Upper lobe of left lung (tissue), 6 donors: ENCODE data around the gene SERPINB2. TPM values are rescaled to one million over a fixed set of nuclear protein-coding genes. Genes with fewer than 3 reads are reported as not detected.

ENCODE experiments used
- ATAC-seq, 2 donors: fragments of 200-7000 bp; cut with Tn5 transposase; one replicate each; pipeline ENCODE4 v1.9.1; 2022; ENCODE audit warnings: mild to moderate bottlenecking in 2 of 2, moderate library complexity in 2 of 2; ENCODE audit not compliant: low FRiP score in 2 of 2
- DNase-seq, 2 donors: peaks; one replicate each; pipeline ENCODE4 v3.0.0-alpha.2; 2019 to 2020
- H3K27ac ChIP-seq, 4 donors: fragments of 200-600 bp; sonication (generic); one replicate each; pipeline ENCODE4 v1.5.1; 2016 to 2019
- H3K27me3 ChIP-seq, 4 donors: fragments of 200-600 bp; sonication (generic); one replicate each; pipeline ENCODE4 v1.5.1; 2017 to 2019
- H3K36me3 ChIP-seq, 4 donors: fragments of 200-600 bp; sonication (generic); one replicate each; pipeline ENCODE4 v1.5.1; 2016 to 2019
- H3K4me1 ChIP-seq, 4 donors: fragments of 200-600 bp; sonication (generic); one replicate each; pipeline ENCODE4 v1.5.1; 2018 to 2019
- H3K4me3 ChIP-seq, 4 donors: fragments of 200-600 bp; sonication (generic); one replicate each; pipeline ENCODE4 v1.5.1; 2017 to 2019; ENCODE audit warnings: mild to moderate bottlenecking in 2 of 4, moderate library complexity in 1 of 4
- H3K9me3 ChIP-seq, 4 donors: fragments of 200-600 bp; sonication (generic); one replicate each; pipeline ENCODE4 v1.5.1; 2018 to 2019
- EP300 ChIP-seq, 4 donors: sonication (generic); formaldehyde crosslinking; IDR thresholded peaks; one replicate each; pipeline ENCODE4 v1.5.1; 2017; ENCODE audit warnings: antibody characterized with exemption in 4 of 4, control low read depth in 2 of 4
- POLR2A ChIP-seq, 4 donors: fragments of 450-650 bp; IDR thresholded peaks; one replicate each; pipeline ENCODE4 v1.5.1; 2016 to 2017; ENCODE audit warnings: antibody characterized with exemption in 4 of 4, mild to moderate bottlenecking in 2 of 4
- POLR2AphosphoS5 ChIP-seq, 2 donors: sonication (generic); formaldehyde crosslinking; IDR thresholded peaks; one replicate each; pipeline ENCODE4 v1.5.1; 2017; ENCODE audit warnings: antibody characterized with exemption in 2 of 2
- WGBS, 2 donors: methylation state at CpG; one replicate each; pipeline ENCODE4 v1.1.5; 2017 to 2018; 5-methylcytosine and 5-hydroxymethylcytosine counted together
- total RNA-seq, 6 donors: library from RNA; depleted of rRNA in 4 of 6; stranded (reverse); fragments of >200 nt in 4 of 6; gene quantifications; one replicate each; pipeline versions ENCODE4 v1.1.0 to v1.2.1, GENCODE V29; 2016 to 2021
- TF ChIP-seq, protein P1 (sequence below), 6 experiments: fragments of 450-650 bp in 4 of 6; fragments of 200-600 bp in 2 of 6; sonication (generic) in 2 of 6; IDR thresholded peaks; one replicate each; pipeline ENCODE4 v1.5.1; 2016 to 2019; ENCODE audit warnings: antibody characterized with exemption in 6 of 6
- donor health status: DM: no; HTN: no; CAD: no; lungs with moderate emphysema.
- donor health status: DM: no; HTN: yes; CAD: no; lungs with severe emphysema.

The SERPINB2 gene
- total RNA-seq, 6 donors from 2014 or later: 0.49 to 0.61 TPM; not detected in 4

DNA sequence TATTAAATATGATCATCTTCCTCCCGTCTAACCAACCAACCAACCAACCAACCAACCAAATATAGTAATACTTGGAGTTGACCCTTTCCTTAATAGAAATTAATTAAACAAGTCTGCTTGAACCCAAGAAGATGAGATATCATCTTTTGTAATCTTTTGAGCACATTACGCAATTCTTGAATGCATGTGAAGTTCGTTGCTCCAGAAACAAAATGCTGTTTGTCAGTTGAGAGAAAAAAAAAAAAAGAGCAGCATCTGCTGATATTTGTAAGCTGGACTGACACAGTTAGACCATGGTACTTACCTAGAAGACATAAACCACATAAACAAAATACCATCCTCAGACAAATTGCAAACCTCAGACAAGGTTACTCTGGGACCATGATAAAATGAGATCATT, 9.2 kb upstream of the SERPINB2 start:
- H3K9me3 ChIP-seq: no peaks in the 10 kb centered on the region
- H3K4me3 ChIP-seq: no peak overlapping the region
- 52 to 62% methylated on average over 3 of the region's 3 CpGs for whole genome bisulfite sequencing, 2 donors
- DNase-seq (no peak), ATAC-seq (peak in 1 of 2 donors; percentile 35)
- no peak overlapping the region for H3K27ac ChIP-seq
- TF ChIP-seq POLR2AphosphoS5 (IDR thresholded peaks at IDR 0.05) (no peak), EP300 (IDR thresholded peaks at IDR 0.05) (no peak), POLR2A (IDR thresholded peaks at IDR 0.05) (no peak)
- TF ChIP-seq, protein P1, sequence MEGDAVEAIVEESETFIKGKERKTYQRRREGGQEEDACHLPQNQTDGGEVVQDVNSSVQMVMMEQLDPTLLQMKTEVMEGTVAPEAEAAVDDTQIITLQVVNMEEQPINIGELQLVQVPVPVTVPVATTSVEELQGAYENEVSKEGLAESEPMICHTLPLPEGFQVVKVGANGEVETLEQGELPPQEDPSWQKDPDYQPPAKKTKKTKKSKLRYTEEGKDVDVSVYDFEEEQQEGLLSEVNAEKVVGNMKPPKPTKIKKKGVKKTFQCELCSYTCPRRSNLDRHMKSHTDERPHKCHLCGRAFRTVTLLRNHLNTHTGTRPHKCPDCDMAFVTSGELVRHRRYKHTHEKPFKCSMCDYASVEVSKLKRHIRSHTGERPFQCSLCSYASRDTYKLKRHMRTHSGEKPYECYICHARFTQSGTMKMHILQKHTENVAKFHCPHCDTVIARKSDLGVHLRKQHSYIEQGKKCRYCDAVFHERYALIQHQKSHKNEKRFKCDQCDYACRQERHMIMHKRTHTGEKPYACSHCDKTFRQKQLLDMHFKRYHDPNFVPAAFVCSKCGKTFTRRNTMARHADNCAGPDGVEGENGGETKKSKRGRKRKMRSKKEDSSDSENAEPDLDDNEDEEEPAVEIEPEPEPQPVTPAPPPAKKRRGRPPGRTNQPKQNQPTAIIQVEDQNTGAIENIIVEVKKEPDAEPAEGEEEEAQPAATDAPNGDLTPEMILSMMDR (IDR thresholded peaks at IDR 0.05): no peak
- peaks cover 0 to 5% (median 0%) of the 10 kb centered on the region in 4 donors for H3K4me1 ChIP-seq
- H3K36me3 ChIP-seq: no peaks in the 10 kb centered on the region
- H3K27me3 ChIP-seq: no peaks in the 10 kb centered on the region

DNA sequence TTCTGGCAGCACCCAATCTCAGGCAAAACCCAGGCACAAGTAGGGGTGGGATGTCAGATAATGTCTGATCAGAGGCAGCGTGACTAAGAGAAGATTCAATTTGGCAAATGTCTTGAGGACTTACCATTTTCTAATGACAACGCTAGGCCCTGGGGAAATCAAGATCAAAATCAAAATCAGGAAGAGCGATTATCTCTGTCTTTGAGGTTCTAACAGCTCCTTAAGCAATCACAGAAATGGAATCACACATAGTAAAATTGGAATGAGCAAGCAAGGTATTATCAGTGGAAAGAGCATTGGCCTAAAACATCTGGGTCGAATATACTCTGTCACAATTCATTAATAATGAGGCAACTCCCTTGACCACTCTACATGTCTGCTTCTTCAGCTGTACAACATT, 8.6 kb upstream of the SERPINB2 start:
- H3K27me3 ChIP-seq: no peaks in the 10 kb centered on the region
- H3K36me3 ChIP-seq: no peaks in the 10 kb centered on the region
- TF ChIP-seq EP300 (IDR thresholded peaks at IDR 0.05) (no peak), POLR2AphosphoS5 (IDR thresholded peaks at IDR 0.05) (no peak), POLR2A (IDR thresholded peaks at IDR 0.05) (no peak)
- TF ChIP-seq, protein P1 (IDR thresholded peaks at IDR 0.05): no peak
- DNase-seq (no peak), ATAC-seq (peak in 1 of 2 donors; percentile 67)
- no peaks in the 10 kb centered on the region for H3K9me3 ChIP-seq
- H3K4me1 ChIP-seq: peaks cover 0 to 5% (median 0%) of the 10 kb centered on the region in 4 donors
- no peak overlapping the region for H3K27ac ChIP-seq
- WGBS, 2 donors: 77 to 85% methylated on average over 4 of the region's 4 CpGs
- no peak overlapping the region for H3K4me3 ChIP-seq

DNA sequence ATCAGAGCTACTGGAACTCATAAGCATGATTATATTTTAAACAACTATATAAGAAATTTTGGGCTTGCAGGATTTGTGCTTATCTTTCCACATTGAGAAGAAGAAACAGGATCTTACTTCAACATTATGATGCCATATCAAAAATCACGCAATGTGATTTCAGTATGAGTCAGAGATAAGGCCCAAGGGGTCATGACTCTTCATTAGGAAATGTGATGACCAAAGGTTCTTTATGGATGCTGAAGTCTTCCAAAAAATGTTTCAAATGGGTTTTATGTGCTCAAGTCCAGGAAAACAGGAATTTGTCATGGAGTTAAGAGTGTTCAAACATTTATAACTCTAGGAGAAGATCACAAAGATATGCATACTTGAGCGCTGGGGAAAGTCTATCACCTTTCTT, 7.8 kb upstream of the SERPINB2 start:
- Histone ChIP-seq H3K36me3 (no peaks in the 10 kb centered on the region), H3K27ac (no peak overlapping the region), H3K27me3 (no peaks in the 10 kb centered on the region), H3K4me3 (no peak overlapping the region), H3K9me3 (no peaks in the 10 kb centered on the region), H3K4me1 (peaks cover 0 to 5% (median 0%) of the 10 kb centered on the region in 4 donors)
- TF ChIP-seq POLR2AphosphoS5 (IDR thresholded peaks at IDR 0.05): peak in 1 of 2 donors; percentile 22
- TF ChIP-seq EP300 (IDR thresholded peaks at IDR 0.05): no peak
- ATAC-seq (peak in 1 of 2 donors; percentile 34), DNase-seq (no peak)
- WGBS, 2 donors: 65 to 72% methylated on average over 2 of the region's 2 CpGs

DNA sequence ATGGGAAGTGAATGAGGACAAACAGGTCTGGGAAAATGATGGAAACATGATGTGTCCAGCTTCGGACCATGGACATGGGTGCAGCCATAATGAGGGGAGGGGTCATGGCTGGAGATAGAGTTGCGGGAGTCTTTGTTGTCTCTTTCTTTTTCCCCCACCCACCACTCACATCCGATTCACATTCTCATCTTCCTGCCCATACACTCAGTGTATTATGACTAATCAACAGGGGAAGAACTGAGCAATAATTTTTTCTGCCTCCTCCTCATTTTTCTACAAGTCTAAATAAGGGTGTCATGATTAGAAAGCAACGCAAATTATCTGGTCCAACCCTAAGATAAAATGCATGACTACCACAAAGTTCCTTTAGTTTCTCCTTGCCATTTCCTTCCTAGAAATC, 5.7 kb upstream of the SERPINB2 start:
- Histone ChIP-seq H3K9me3 (no peaks in the 10 kb centered on the region), H3K4me3 (no peak overlapping the region), H3K27ac (no peak overlapping the region), H3K27me3 (no peaks in the 10 kb centered on the region), H3K4me1 (peaks cover 0 to 5% (median 0%) of the 10 kb centered on the region in 4 donors), H3K36me3 (no peaks in the 10 kb centered on the region)
- ATAC-seq (no peak), DNase-seq (no peak)
- TF ChIP-seq EP300 (IDR thresholded peaks at IDR 0.05) (no peak), POLR2AphosphoS5 (IDR thresholded peaks at IDR 0.05) (no peak)
- 84 to 89% methylated on average over 4 of the region's 4 CpGs for WGBS, 2 donors

DNA sequence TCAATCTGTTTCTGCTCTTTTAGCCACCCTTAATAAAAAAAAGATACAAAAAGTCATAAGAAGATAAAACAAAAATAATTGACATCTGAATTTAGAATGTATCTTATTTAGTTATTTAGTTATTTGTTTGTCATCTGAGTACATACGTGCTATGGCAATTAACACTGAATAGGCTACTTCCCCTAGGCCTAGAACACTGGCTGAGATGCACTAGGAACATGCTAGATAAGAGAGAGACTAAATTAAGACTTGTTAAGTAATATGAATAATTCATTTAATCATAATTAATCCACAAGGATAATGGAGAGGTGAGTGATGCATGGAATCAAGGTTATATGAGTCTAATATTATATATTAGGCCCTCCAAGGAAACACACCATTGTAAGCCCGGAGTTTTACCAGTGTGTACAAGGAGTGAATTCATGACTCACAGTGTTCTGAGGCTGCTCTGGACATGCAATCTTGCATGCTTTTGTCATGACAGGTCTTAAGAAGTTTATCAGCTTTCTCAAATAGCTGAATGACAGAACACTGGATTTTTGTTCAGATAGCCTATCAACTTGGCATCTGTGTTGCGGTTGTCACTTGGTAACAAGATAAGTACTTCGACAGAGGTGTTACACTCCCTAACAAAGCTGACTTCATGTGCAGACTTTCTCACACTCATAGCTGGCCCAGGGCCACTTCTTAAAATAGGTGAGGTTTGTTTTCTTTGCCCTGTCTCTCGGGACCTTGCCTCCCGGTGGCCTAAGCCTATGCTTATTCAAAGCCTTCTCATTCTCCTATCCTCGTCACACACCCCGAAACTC, 5.0 kb upstream of the SERPINB2 start:
- TF ChIP-seq, protein P1 (IDR thresholded peaks at IDR 0.05): no peak
- TF ChIP-seq POLR2AphosphoS5 (IDR thresholded peaks at IDR 0.05) (peak in 1 of 2 donors; percentile 30), EP300 (IDR thresholded peaks at IDR 0.05) (peak in 1 of 4 donors; percentile 8), POLR2A (IDR thresholded peaks at IDR 0.05) (no peak)
- DNase-seq (no peak), ATAC-seq (peak; percentile 79 to 85)
- peaks cover 0 to 5% (median 0%) of the 10 kb centered on the region in 4 donors for H3K4me1 ChIP-seq
- H3K36me3 ChIP-seq: no peaks in the 10 kb centered on the region
- no peak overlapping the region for H3K4me3 ChIP-seq
- no peak overlapping the region for H3K27ac ChIP-seq
- whole genome bisulfite sequencing, 2 donors: 55 to 61% methylated on average over 8 of the region's 8 CpGs
- H3K9me3 ChIP-seq: no peaks in the 10 kb centered on the region
- no peaks in the 10 kb centered on the region for H3K27me3 ChIP-seq
